Liver (tissue), 9 donors: ENCODE results near the gene SPACA5. TPM values are rescaled to one million over a fixed set of nuclear protein-coding genes. Genes with fewer than 3 reads are reported as not detected.

Source experiments
- DNase-seq: peaks from one replicate; pipeline ENCODE4 v3.0.0-alpha.2; 2017; ENCODE audit warnings: low spot score
- H3K27ac ChIP-seq, 2 donors: one replicate each; pipeline ENCODE4 v1.7.0; 2013; ENCODE audit warnings: inconsistent platforms in 2 of 2, low read length in 2 of 2, control low read depth in 1 of 2, low read depth in 1 of 2, mild to moderate bottlenecking in 1 of 2
- H3K27me3 ChIP-seq, 4 donors: one replicate each; pipeline versions ENCODE4 v1.6.1 to v1.7.0; 2013; ENCODE audit warnings: low read length in 3 of 4, inconsistent platforms in 1 of 4, mild to moderate bottlenecking in 1 of 4, moderate library complexity in 1 of 4; ENCODE audit not compliant: control insufficient read depth in 4 of 4, insufficient read depth in 4 of 4
- H3K36me3 ChIP-seq, 4 donors: one replicate each; pipeline versions ENCODE4 v1.6.1 to v1.7.0; 2013; ENCODE audit warnings: low read length in 3 of 4, mild to moderate bottlenecking in 3 of 4, low read depth in 1 of 4, moderate library complexity in 1 of 4; ENCODE audit not compliant: control insufficient read depth in 4 of 4, insufficient read depth in 3 of 4
- H3K4me1 ChIP-seq, 4 donors: one replicate each; pipeline versions ENCODE4 v1.6.1 to v1.7.0; 2013; ENCODE audit warnings: low read length in 3 of 4, mild to moderate bottlenecking in 3 of 4, moderate library complexity in 1 of 4; ENCODE audit not compliant: control insufficient read depth in 4 of 4, insufficient read depth in 4 of 4
- H3K4me3 ChIP-seq, 3 donors: one replicate each; pipeline versions ENCODE4 v1.6.1 to v1.7.0; 2013; ENCODE audit warnings: low read length in 3 of 3, control low read depth in 1 of 3, low read depth in 1 of 3, mild to moderate bottlenecking in 1 of 3
- H3K9ac ChIP-seq, 2 donors: one replicate each; pipeline ENCODE4 v1.7.0; 2013; ENCODE audit warnings: low read length in 2 of 2, mild to moderate bottlenecking in 2 of 2, moderate library complexity in 2 of 2, control low read depth in 1 of 2, low read depth in 1 of 2
- H3K9me3 ChIP-seq, 4 donors: one replicate each; pipeline versions ENCODE4 v1.6.1 to v1.7.0; 2013; ENCODE audit warnings: low read length in 3 of 4; ENCODE audit not compliant: control insufficient read depth in 4 of 4
- ATF3 ChIP-seq: IDR thresholded peaks from 2 replicates; pipeline ENCODE4 v1.6.1; 2016; ENCODE audit warnings: antibody characterized with exemption
- CTCF ChIP-seq: fragments of 150-350 bp; IDR thresholded peaks from 2 replicates; pipeline ENCODE4 v1.5.1; 2017; ENCODE audit warnings: improper control_type of control experiment, low read depth, low read length; ENCODE audit not compliant: missing input control
- EGR1 ChIP-seq, 2 donors: IDR thresholded peaks; 2 replicates each; pipeline ENCODE4 v1.6.1; 2016 to 2018; ENCODE audit warnings: antibody characterized with exemption in 2 of 2, low read depth in 2 of 2
- FOXA1 ChIP-seq: IDR thresholded peaks from 2 replicates; pipeline ENCODE4 v1.6.1; 2016; ENCODE audit warnings: antibody characterized with exemption
- FOXA2 ChIP-seq: IDR thresholded peaks from 2 replicates; pipeline ENCODE4 v1.6.1; 2016; ENCODE audit warnings: antibody characterized with exemption
- HNF4A ChIP-seq, 2 donors: conservative IDR thresholded peaks; 2 replicates each; pipeline ENCODE4 v1.6.1; 2016; ENCODE audit warnings: antibody characterized with exemption in 2 of 2, mild to moderate bottlenecking in 2 of 2
- HNF4G ChIP-seq: IDR thresholded peaks from 2 replicates; pipeline ENCODE4 v1.6.1; 2016; ENCODE audit warnings: antibody characterized with exemption
- NR2F2 ChIP-seq: IDR thresholded peaks from 2 replicates; pipeline ENCODE4 v1.6.1; 2016; ENCODE audit warnings: antibody characterized with exemption
- RAD21 ChIP-seq, 2 donors: IDR thresholded peaks; 2 replicates each; pipeline ENCODE4 v1.6.1; 2016; ENCODE audit warnings: antibody characterized with exemption in 2 of 2, mild to moderate bottlenecking in 2 of 2
- REST ChIP-seq: IDR thresholded peaks from 2 replicates; pipeline ENCODE4 v1.6.1; 2016; ENCODE audit warnings: antibody characterized with exemption, mild to moderate bottlenecking
- RXRA ChIP-seq, 2 donors: IDR thresholded peaks; 2 replicates each; pipeline ENCODE4 v1.6.1; 2017 to 2018; ENCODE audit warnings: antibody characterized with exemption in 2 of 2, mild to moderate bottlenecking in 1 of 2
- SP1 ChIP-seq: IDR thresholded peaks from 2 replicates; pipeline ENCODE4 v1.6.1; 2018; ENCODE audit warnings: antibody characterized with exemption, mild to moderate bottlenecking
- YY1 ChIP-seq: IDR thresholded peaks from 2 replicates; pipeline ENCODE4 v1.6.1; 2016; ENCODE audit warnings: antibody characterized with exemption, mild to moderate bottlenecking
- WGBS: extraction: QIAGEN DNeasy Blood & Tissue Kit; methylation state at CpG from one replicate; pipeline ENCODE4 v1.1.7; 2013; 5-methylcytosine and 5-hydroxymethylcytosine counted together
- polyA plus RNA-seq, 2 donors: library from polyadenylated mRNA; stranded (reverse) in 1 of 2; unstranded in 1 of 2; fragments of 200-250 nt in 1 of 2; fragments of >200 nt in 1 of 2; fragmentation: Nextera tagmentation in 1 of 2; extraction: Ambion mirVana in 1 of 2; gene quantifications; one replicate each; pipeline versions ENCODE4 v1.2.1 to v1.2.3, GENCODE V29; 2013 to 2015
- total RNA-seq, 2 donors: library from RNA; depleted of rRNA; stranded (reverse); fragments of >200 nt; gene quantifications; one replicate each; pipeline ENCODE4 v1.2.3, GENCODE V29; 2014
- donor health status: healthy.
- donor health status: healthy.
- donor health status: healthy.
- donor health status: healthy.
- donor health status: healthy.

The SPACA5 gene
- total and polyA plus RNA-seq, 4 donors: not detected

GRCh38 chrX:48035891-48036290, 29.1 kb downstream of the SPACA5 start:
- Histone ChIP-seq H3K27me3 (no peaks in the 10 kb centered on the region), H3K27ac (no peak overlapping the region), H3K4me3 (no peak overlapping the region), H3K9ac (no peak overlapping the region), H3K36me3 (no peaks in the 10 kb centered on the region), H3K9me3 (no peaks in the 10 kb centered on the region), H3K4me1 (no peaks in the 10 kb centered on the region)
- WGBS: 65% methylated on average over 4 of the region's 4 CpGs
- TF ChIP-seq NR2F2: peak; percentile 10
- TF ChIP-seq YY1: no peak
- DNase-seq: no peak

GRCh38 chrX:48043056-48043455, 36.3 kb downstream of the SPACA5 start:
- Histone ChIP-seq H3K27ac (no peak overlapping the region), H3K27me3 (no peaks in the 10 kb centered on the region), H3K36me3 (no peaks in the 10 kb centered on the region), H3K4me3 (no peak overlapping the region), H3K4me1 (no peaks in the 10 kb centered on the region), H3K9ac (no peak overlapping the region), H3K9me3 (peaks cover 0 to 2% (median 0%) of the 10 kb centered on the region in 4 donors)
- WGBS: 78% methylated on average over 4 of the region's 4 CpGs
- DNase-seq: no peak
- TF ChIP-seq HNF4G: no peak
- no peak for TF ChIP-seq FOXA1
- no peak for TF ChIP-seq FOXA2
- TF ChIP-seq EGR1 (IDR thresholded peaks at IDR 0.05; ENCODE audit: low read depth in 2 of 2): no peak
- no peak for TF ChIP-seq REST
- TF ChIP-seq ATF3: no peak
- no peak for TF ChIP-seq SP1
- no peak for TF ChIP-seq CTCF
- no peak for TF ChIP-seq HNF4A (conservative IDR thresholded peaks at IDR 0.05)
- TF ChIP-seq RAD21 (IDR thresholded peaks at IDR 0.05): no peak
- no peak for TF ChIP-seq RXRA (IDR thresholded peaks at IDR 0.05)
- TF ChIP-seq NR2F2: no peak
